ENCODE data around the gene SECTM1.
A peak's percentile ranks its signal among the peaks of the same experiment; 100 is the strongest.

Gene SECTM1

DNA sequence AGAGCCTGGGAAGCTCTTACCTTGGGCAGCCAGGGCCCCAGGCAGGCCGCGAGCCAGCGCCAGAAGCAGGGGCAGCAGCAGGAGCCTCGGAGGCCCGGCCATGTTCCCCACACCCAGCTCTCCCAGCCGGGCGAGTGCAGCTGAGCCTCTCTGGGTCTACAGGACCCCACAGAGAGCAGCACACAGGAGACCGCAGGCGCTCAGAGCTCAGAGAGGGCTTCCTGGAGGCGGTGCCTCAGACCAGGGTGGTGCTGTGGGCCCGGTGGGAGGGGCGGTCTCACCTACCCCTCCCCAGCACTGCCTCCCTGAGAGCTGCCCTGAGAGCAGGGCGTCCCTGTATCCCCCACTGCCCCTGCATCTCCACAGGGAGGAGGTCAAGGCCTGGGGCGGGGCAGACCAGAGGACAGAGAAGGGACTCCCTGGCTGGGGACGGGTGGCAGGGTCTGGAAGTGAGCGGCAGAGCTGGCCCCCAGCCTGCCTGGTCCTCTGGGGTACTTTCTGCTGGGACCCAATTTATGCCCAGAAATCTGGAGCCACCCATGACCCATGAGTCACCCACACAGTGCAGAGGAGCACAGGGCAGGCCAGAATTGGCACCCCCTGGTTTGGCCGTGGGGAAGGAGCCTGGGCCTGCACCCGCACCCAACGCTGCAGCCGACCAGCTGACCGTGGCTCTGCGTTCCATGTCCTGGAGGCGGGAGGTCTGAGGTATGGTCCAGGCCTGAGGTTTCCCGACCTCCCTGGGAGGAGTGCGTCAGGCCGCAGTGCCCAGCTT is 16.0 kb downstream of the SECTM1 start, which contains the start of gene CD7:
TSS of gene CD7 (minus strand) at position 215 of the 775 bp plus-strand sequence. CDS start at position 102, 113 bp downstream.
- H3K27me3 ChIP-seq (ENCODE audit: insufficient read depth, low read depth) = peaks cover 67% of the 10 kb centered on the region
- no peaks in the 10 kb centered on the region for H4K20me1 ChIP-seq (ENCODE audit: insufficient read depth)
- no peak within 1 kb of the TSS for H2AFZ ChIP-seq (ENCODE audit: low read depth)
- H3K9ac ChIP-seq = no peak within 1 kb of the TSS
- no peak within 1 kb of the TSS for H3K4me2 ChIP-seq
- H3K4me1 ChIP-seq (ENCODE audit: low read depth, poor library complexity, severe bottlenecking) = peaks cover 22% of the 10 kb centered on the region
- H3K79me2 ChIP-seq (ENCODE audit: insufficient read depth, low read depth) = no peaks in the 10 kb centered on the region
- TF ChIP-seq, protein P1, sequence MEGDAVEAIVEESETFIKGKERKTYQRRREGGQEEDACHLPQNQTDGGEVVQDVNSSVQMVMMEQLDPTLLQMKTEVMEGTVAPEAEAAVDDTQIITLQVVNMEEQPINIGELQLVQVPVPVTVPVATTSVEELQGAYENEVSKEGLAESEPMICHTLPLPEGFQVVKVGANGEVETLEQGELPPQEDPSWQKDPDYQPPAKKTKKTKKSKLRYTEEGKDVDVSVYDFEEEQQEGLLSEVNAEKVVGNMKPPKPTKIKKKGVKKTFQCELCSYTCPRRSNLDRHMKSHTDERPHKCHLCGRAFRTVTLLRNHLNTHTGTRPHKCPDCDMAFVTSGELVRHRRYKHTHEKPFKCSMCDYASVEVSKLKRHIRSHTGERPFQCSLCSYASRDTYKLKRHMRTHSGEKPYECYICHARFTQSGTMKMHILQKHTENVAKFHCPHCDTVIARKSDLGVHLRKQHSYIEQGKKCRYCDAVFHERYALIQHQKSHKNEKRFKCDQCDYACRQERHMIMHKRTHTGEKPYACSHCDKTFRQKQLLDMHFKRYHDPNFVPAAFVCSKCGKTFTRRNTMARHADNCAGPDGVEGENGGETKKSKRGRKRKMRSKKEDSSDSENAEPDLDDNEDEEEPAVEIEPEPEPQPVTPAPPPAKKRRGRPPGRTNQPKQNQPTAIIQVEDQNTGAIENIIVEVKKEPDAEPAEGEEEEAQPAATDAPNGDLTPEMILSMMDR (conservative IDR thresholded peaks at IDR 0.05; ENCODE audit: low read depth, low read length) = no peak
- H3K4me3 ChIP-seq (IDR thresholded peaks at IDR 0.05; ENCODE audit: insufficient read depth, low read depth, low read length) = no peak within 1 kb of the TSS
- no peaks in the 10 kb centered on the region for H3K36me3 ChIP-seq (ENCODE audit: insufficient read depth)
- no peak within 1 kb of the TSS for H3K27ac ChIP-seq

GRCh38 chr17:82316651-82317393 is 16.7 kb downstream of the SECTM1 start:
- Histone ChIP-seq H3K27me3 (ENCODE audit: insufficient read depth, low read depth) (peaks cover 70% of the 10 kb centered on the region), H3K4me1 (ENCODE audit: low read depth, poor library complexity, severe bottlenecking) (peaks cover 18% of the 10 kb centered on the region)

GRCh38 chr17:82315703-82316358 is 17.7 kb downstream of the SECTM1 start:
- no peak overlapping the region for H3K9ac ChIP-seq
- no peak overlapping the region for H3K4me3 ChIP-seq (IDR thresholded peaks at IDR 0.05; ENCODE audit: insufficient read depth, low read depth, low read length)
- TF ChIP-seq, protein P1 (conservative IDR thresholded peaks at IDR 0.05; ENCODE audit: low read depth, low read length) = no peak
- H4K20me1 ChIP-seq (ENCODE audit: insufficient read depth) = no peaks in the 10 kb centered on the region
- H3K27ac ChIP-seq = no peak overlapping the region
- H3K4me2 ChIP-seq = peak overlapping the region; percentile 54
- H3K4me1 ChIP-seq (ENCODE audit: low read depth, poor library complexity, severe bottlenecking) = peaks cover 11% of the 10 kb centered on the region
- peak overlapping the region; percentile 47 for H2AFZ ChIP-seq (ENCODE audit: low read depth)
- no peaks in the 10 kb centered on the region for H3K36me3 ChIP-seq (ENCODE audit: insufficient read depth)
- H3K27me3 ChIP-seq (ENCODE audit: insufficient read depth, low read depth) = peaks cover 75% of the 10 kb centered on the region
- H3K79me2 ChIP-seq (ENCODE audit: insufficient read depth, low read depth) = no peaks in the 10 kb centered on the region

More at GRCh38 chr17:82316651-82317393, 16.7 kb downstream of the SECTM1 start:
- Histone ChIP-seq H3K36me3 (ENCODE audit: insufficient read depth) (no peaks in the 10 kb centered on the region), H4K20me1 (ENCODE audit: insufficient read depth) (no peaks in the 10 kb centered on the region), H2AFZ (ENCODE audit: low read depth) (no peak overlapping the region), H3K27ac (no peak overlapping the region), H3K4me3 (IDR thresholded peaks at IDR 0.05; ENCODE audit: insufficient read depth, low read depth, low read length) (no peak overlapping the region), H3K9ac (no peak overlapping the region), H3K79me2 (ENCODE audit: insufficient read depth, low read depth) (no peaks in the 10 kb centered on the region), H3K4me2 (no peak overlapping the region)
- TF ChIP-seq, protein P1 (conservative IDR thresholded peaks at IDR 0.05; ENCODE audit: low read depth, low read length) = no peak

GRCh38 chr17:82314727-82315605 is 18.6 kb downstream of the SECTM1 start:
- no peaks in the 10 kb centered on the region for H3K36me3 ChIP-seq (ENCODE audit: insufficient read depth)
- no peak overlapping the region for H3K9ac ChIP-seq
- no peak overlapping the region for H3K4me2 ChIP-seq
- TF ChIP-seq, protein P1 (conservative IDR thresholded peaks at IDR 0.05; ENCODE audit: low read depth, low read length) = no peak
- H3K4me3 ChIP-seq (IDR thresholded peaks at IDR 0.05; ENCODE audit: insufficient read depth, low read depth, low read length) = no peak overlapping the region
- H3K27me3 ChIP-seq (ENCODE audit: insufficient read depth, low read depth) = peaks cover 75% of the 10 kb centered on the region
- no peaks in the 10 kb centered on the region for H4K20me1 ChIP-seq (ENCODE audit: insufficient read depth)
- no peak overlapping the region for H2AFZ ChIP-seq (ENCODE audit: low read depth)
- H3K4me1 ChIP-seq (ENCODE audit: low read depth, poor library complexity, severe bottlenecking) = peaks cover 10% of the 10 kb centered on the region
- H3K27ac ChIP-seq = no peak overlapping the region
- no peaks in the 10 kb centered on the region for H3K79me2 ChIP-seq (ENCODE audit: insufficient read depth, low read depth)

Measured in KMS-11 (cell line).